ENCODE measurements around the gene LIPH.

The LIPH gene

GRCh38 chr3:185540695-185541094 is 11.7 kb downstream of the LIPH start:
- DNase-seq (ENCODE audit: low read depth in 1 of 2, low spot score in 1 of 2): no peak

GRCh38 chr3:185539934-185540333 is 12.5 kb downstream of the LIPH start:
- no peak for DNase-seq (ENCODE audit: low read depth in 1 of 2, low spot score in 1 of 2)

GRCh38 chr3:185537369-185537970 is 14.9 kb downstream of the LIPH start:
- DNase-seq (ENCODE audit: low read depth in 1 of 2, low spot score in 1 of 2): no peak

- no peak for DNase-seq (ENCODE audit: low read depth in 1 of 2, low spot score in 1 of 2)
Measured at GRCh38 chr3:185534511-185534910, 17.9 kb downstream of the LIPH start.

- DNase-seq (ENCODE audit: low read depth in 1 of 2, low spot score in 1 of 2): no peak
Measured at GRCh38 chr3:185532901-185533300, 19.5 kb downstream of the LIPH start.

GRCh38 chr3:185530856-185531255 is 21.5 kb downstream of the LIPH start:
- DNase-seq (ENCODE audit: low read depth in 1 of 2, low spot score in 1 of 2): no peak

- DNase-seq (ENCODE audit: low read depth in 1 of 2, low spot score in 1 of 2): no peak
Measured at GRCh38 chr3:185528532-185528931, 23.9 kb downstream of the LIPH start.

GRCh38 chr3:185527364-185527763 is 25.0 kb downstream of the LIPH start:
- no peak for DNase-seq (ENCODE audit: low read depth in 1 of 2, low spot score in 1 of 2)

GRCh38 chr3:185526349-185526951 is 25.9 kb downstream of the LIPH start:
- DNase-seq (ENCODE audit: low read depth in 1 of 2, low spot score in 1 of 2): no peak

- DNase-seq (ENCODE audit: low read depth in 1 of 2, low spot score in 1 of 2): no peak
Measured at GRCh38 chr3:185521349-185522138, 30.8 kb downstream of the LIPH start.

GRCh38 chr3:185519021-185519420 is 33.4 kb downstream of the LIPH start:
- no peak for DNase-seq (ENCODE audit: low read depth in 1 of 2, low spot score in 1 of 2)

- DNase-seq (ENCODE audit: low read depth in 1 of 2, low spot score in 1 of 2): no peak
Measured at GRCh38 chr3:185517387-185518130, 34.8 kb downstream of the LIPH start.

GRCh38 chr3:185511711-185512110 is 40.7 kb downstream of the LIPH start:
- DNase-seq (ENCODE audit: low read depth in 1 of 2, low spot score in 1 of 2): no peak

GRCh38 chr3:185508335-185508991 is 43.9 kb downstream of the LIPH start:
- DNase-seq (ENCODE audit: low read depth in 1 of 2, low spot score in 1 of 2): no peak

- DNase-seq (ENCODE audit: low read depth in 1 of 2, low spot score in 1 of 2): no peak
Measured at GRCh38 chr3:185507883-185508282, 44.5 kb downstream of the LIPH start.

GRCh38 chr3:185504636-185505035 is 47.8 kb downstream of the LIPH start:
- DNase-seq (ENCODE audit: low read depth in 1 of 2, low spot score in 1 of 2): no peak

GRCh38 chr3:185503521-185503920 is 48.9 kb downstream of the LIPH start:
- DNase-seq (ENCODE audit: low read depth in 1 of 2, low spot score in 1 of 2): no peak

GRCh38 chr3:185502987-185503386 is 49.4 kb downstream of the LIPH start:
- DNase-seq (ENCODE audit: low read depth in 1 of 2, low spot score in 1 of 2): no peak

GRCh38 chr3:185498503-185499396 is 53.6 kb downstream of the LIPH start, which contains the start of gene TMEM41A:
Gene TMEM41A, minus strand, starts transcription at chr3:185499035. Its CDS starts 74 bp downstream, at chr3:185498961.
- peak; percentile 83 to 89 for DNase-seq (ENCODE audit: low read depth in 1 of 2, low spot score in 1 of 2)

- DNase-seq (ENCODE audit: low read depth in 1 of 2, low spot score in 1 of 2): no peak
Measured at GRCh38 chr3:185490241-185490640, 62.1 kb downstream of the LIPH start.

All from stimulated activated CD4-positive, alpha-beta T cell treated with anti-CD3 and anti-CD28 coated beads, Interleukin-15, amount 100 ng/mL, for 1 hour (primary cell).